Stimulated activated CD4-positive, alpha-beta T cell treated with anti-CD3 and anti-CD28 coated beads, Interleukin-4, amount 100 ng/mL, for 1 hour (primary cell): ENCODE data around the gene CMTM2.

ENCODE experiments used
- DNase-seq: peaks from one replicate; pipeline ENCODE4 v3.0.0-alpha.2; 2020

CMTM2 gene

DNA sequence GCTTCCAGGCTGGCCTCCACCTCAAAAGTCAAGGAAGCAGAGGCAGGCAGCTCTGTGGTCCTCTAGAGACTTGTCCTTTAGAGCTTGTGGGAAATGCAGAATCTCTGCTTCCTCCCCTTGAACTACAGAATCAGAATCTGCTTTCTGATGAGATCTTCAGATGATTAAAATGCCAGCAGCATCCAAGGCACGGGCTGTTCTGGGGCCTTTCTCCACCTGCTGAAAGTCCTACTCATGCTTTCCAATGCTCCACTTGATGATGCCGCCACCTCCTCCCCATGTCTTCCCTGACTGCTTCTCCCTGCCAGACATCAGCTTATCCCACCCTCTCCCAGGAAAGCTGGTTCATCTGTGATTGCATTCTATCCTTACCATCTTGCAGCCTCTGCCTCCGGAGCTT, 58.5 kb downstream of the CMTM2 start:
- DNase-seq: no peak
